ENCODE data around the gene GRHL3. TPM values are rescaled to one million over a fixed set of nuclear protein-coding genes. Genes with fewer than 3 reads are reported as not detected.

Gene GRHL3
- total RNA-seq, 1 donor from 2014 or later, result 1.5 TPM

GRCh38 chr1:24316645-24317044 is 2.5 kb upstream of the GRHL3 start:
- Histone ChIP-seq H3K4me2 (no peak overlapping the region), H3K4me1 (peaks cover 38% of the 10 kb centered on the region), H3K27me3 (peaks cover 40% of the 10 kb centered on the region), H3F3A (ENCODE audit: low read depth) (peaks cover 37% of the 10 kb centered on the region), H3K36me3 (no peaks in the 10 kb centered on the region), H3K9me3 (ENCODE audit: low read depth) (no peaks in the 10 kb centered on the region), H3K9ac (no peak overlapping the region), H3K27ac (no peak overlapping the region), H4K20me1 (ENCODE audit: low read depth) (no peaks in the 10 kb centered on the region), H3K79me2 (ENCODE audit: low read depth) (no peaks in the 10 kb centered on the region), H3K4me3 (no peak overlapping the region), H2AFZ (replicated peaks) (no peak overlapping the region)
- no peak for TF ChIP-seq EZH2 (IDR thresholded peaks at IDR 0.05)
- no peak for TF ChIP-seq EZH2phosphoT487 (IDR thresholded peaks at IDR 0.05)
- no peak for TF ChIP-seq CTCF (IDR thresholded peaks at IDR 0.05)
- no peaks in the 10 kb centered on the region for H3K36me3 Mint-ChIP-seq
- H3K27ac Mint-ChIP-seq, result no peak overlapping the region
- DNase-seq (ENCODE audit: low spot score), result no peak
- H3K9me3 Mint-ChIP-seq, result peaks cover 2% of the 10 kb centered on the region
- H3K4me1 Mint-ChIP-seq, result peaks cover 65% of the 10 kb centered on the region
- H3K27me3 Mint-ChIP-seq (ENCODE audit: insufficient read depth, low read depth), result peaks cover 36% of the 10 kb centered on the region
- no peak overlapping the region for H3K4me3 Mint-ChIP-seq

GRCh38 chr1:24317081-24317480 is 2.1 kb upstream of the GRHL3 start:
- H3K27ac Mint-ChIP-seq, result no peak overlapping the region
- H3K4me3 Mint-ChIP-seq, result peak overlapping the region; percentile 27
- Histone ChIP-seq H3F3A (ENCODE audit: low read depth) (peaks cover 37% of the 10 kb centered on the region), H3K9me3 (ENCODE audit: low read depth) (no peaks in the 10 kb centered on the region), H3K27me3 (peaks cover 44% of the 10 kb centered on the region), H4K20me1 (ENCODE audit: low read depth) (no peaks in the 10 kb centered on the region), H3K36me3 (no peaks in the 10 kb centered on the region), H3K27ac (no peak overlapping the region), H3K4me2 (no peak overlapping the region), H2AFZ (replicated peaks) (no peak overlapping the region), H3K9ac (no peak overlapping the region), H3K4me3 (no peak overlapping the region), H3K79me2 (ENCODE audit: low read depth) (no peaks in the 10 kb centered on the region), H3K4me1 (peaks cover 34% of the 10 kb centered on the region)
- H3K36me3 Mint-ChIP-seq, result no peaks in the 10 kb centered on the region
- peaks cover 2% of the 10 kb centered on the region for H3K9me3 Mint-ChIP-seq
- H3K4me1 Mint-ChIP-seq, result peaks cover 62% of the 10 kb centered on the region
- H3K27me3 Mint-ChIP-seq (ENCODE audit: insufficient read depth, low read depth), result peaks cover 36% of the 10 kb centered on the region
- TF ChIP-seq CTCF (IDR thresholded peaks at IDR 0.05), result no peak
- TF ChIP-seq EZH2 (IDR thresholded peaks at IDR 0.05), result no peak
- no peak for TF ChIP-seq EZH2phosphoT487 (IDR thresholded peaks at IDR 0.05)
- DNase-seq (ENCODE audit: low spot score), result no peak

- H3K9ac ChIP-seq, result no peak overlapping the region
- no peaks in the 10 kb centered on the region for H4K20me1 ChIP-seq (ENCODE audit: low read depth)
- Mint-ChIP-seq H3K27ac (no peak overlapping the region), H3K9me3 (peaks cover 2% of the 10 kb centered on the region), H3K36me3 (no peaks in the 10 kb centered on the region), H3K27me3 (ENCODE audit: insufficient read depth, low read depth) (peaks cover 44% of the 10 kb centered on the region), H3K4me3 (no peak overlapping the region), H3K4me1 (peaks cover 62% of the 10 kb centered on the region)
- H2AFZ ChIP-seq (replicated peaks), result no peak overlapping the region
- H3K4me3 ChIP-seq, result no peak overlapping the region
- H3K27me3 ChIP-seq, result peaks cover 54% of the 10 kb centered on the region
- H3K27ac ChIP-seq, result no peak overlapping the region
- H3K9me3 ChIP-seq (ENCODE audit: low read depth), result no peaks in the 10 kb centered on the region
- no peaks in the 10 kb centered on the region for H3K36me3 ChIP-seq
- DNase-seq (ENCODE audit: low spot score), result no peak
- H3K4me1 ChIP-seq, result peaks cover 31% of the 10 kb centered on the region
- H3K79me2 ChIP-seq (ENCODE audit: low read depth), result no peaks in the 10 kb centered on the region
- H3F3A ChIP-seq (ENCODE audit: low read depth), result peaks cover 40% of the 10 kb centered on the region
- TF ChIP-seq EZH2 (IDR thresholded peaks at IDR 0.05) (no peak), CTCF (IDR thresholded peaks at IDR 0.05) (no peak), EZH2phosphoT487 (IDR thresholded peaks at IDR 0.05) (no peak)
- no peak overlapping the region for H3K4me2 ChIP-seq
Measured at GRCh38 chr1:24317956-24318614, 1.1 kb upstream of the GRHL3 start.

Data from neural progenitor cell (in vitro differentiated cells).